GM23248 (cell line): ENCODE data around the gene PRKACB.

Experiments
- EZH2 ChIP-seq: fragments of 200-600 bp; sonication (generic); IDR thresholded peaks from 2 replicates; pipeline ENCODE4 v1.6.1; 2018; ENCODE audit warnings: antibody characterized with exemption, mild to moderate bottlenecking; ENCODE audit not compliant: insufficient read depth, poor library complexity, severe bottlenecking
- EZH2phosphoT487 ChIP-seq: fragments of 200-600 bp; sonication (generic); IDR thresholded peaks from 2 replicates; pipeline ENCODE4 v1.6.1; 2018; ENCODE audit warnings: antibody characterized with exemption, moderate library complexity, mild to moderate bottlenecking, low read depth; ENCODE audit not compliant: insufficient read depth

GRCh38 chr1:84170171-84170570 lies 26.1 kb downstream of the PRKACB start:
- no peak for TF ChIP-seq EZH2
- TF ChIP-seq EZH2phosphoT487: no peak
